Bronchial epithelial cell (primary cell): ENCODE results near the gene UNC5B. TPM values are rescaled to one million over a fixed set of nuclear protein-coding genes. Genes with fewer than 3 reads are reported as not detected.
"Not testable (repeated sequence)": the region's sequence is repeated elsewhere in the genome, so short reads cannot be mapped to it uniquely, and the experiment has no call there.

Source experiments
- DNase-seq: peaks from one replicate; pipeline ENCODE4 v3.0.0-alpha.2; 2010; ENCODE audit warnings: low read depth
- FAIRE-seq: peaks from 2 replicates; lab custom pipeline; 2011; peaks lifted over from hg19 to GRCh38; lab: Jason Lieb, UNC
- H3K27me3 ChIP-seq: 2 replicates; pipeline ENCODE4 v1.5.1; 2011; ENCODE audit warnings: low read length; ENCODE audit not compliant: control insufficient read depth, insufficient read depth
- H3K36me3 ChIP-seq: 2 replicates; pipeline ENCODE4 v1.5.1; 2011; ENCODE audit warnings: low read length; ENCODE audit not compliant: control insufficient read depth, insufficient read depth
- H3K4me3 ChIP-seq: 2 replicates; pipeline ENCODE4 v1.5.1; 2011; ENCODE audit warnings: mild to moderate bottlenecking, low read depth, low read length, control low read depth
- CTCF ChIP-seq: IDR thresholded peaks from 2 replicates; pipeline ENCODE4 v1.5.1; 2011; ENCODE audit warnings: mild to moderate bottlenecking, moderate library complexity, low read length, control low read depth, inconsistent platforms; ENCODE audit not compliant: insufficient read depth, severe bottlenecking
- total RNA-seq: library from RNA; depleted of rRNA; stranded (reverse); fragments of >200 nt; gene quantifications from 2 replicates; pipeline ENCODE4 v1.2.1, GENCODE V29; 2014

The UNC5B gene
- total RNA-seq, 1 donor from 2014 or later = 36.6 TPM

- no peak for TF ChIP-seq CTCF
- FAIRE-seq = no peak
- H3K36me3 ChIP-seq = peaks cover 3% of the 10 kb centered on the region
- no peak overlapping the region for H3K4me3 ChIP-seq
- no peaks in the 10 kb centered on the region for H3K27me3 ChIP-seq
- peak; percentile 18 for DNase-seq
These were observed 57.2 kb downstream of the UNC5B start for GRCh38 chr10:71269301-71270288.

- TF ChIP-seq CTCF = peak; percentile 78
- Histone ChIP-seq H3K4me3 (no peak overlapping the region), H3K27me3 (no peaks in the 10 kb centered on the region), H3K36me3 (peaks cover 3% of the 10 kb centered on the region)
- peak; percentile 60 for DNase-seq
- no peak for FAIRE-seq
These were observed 58.2 kb downstream of the UNC5B start for GRCh38 chr10:71270301-71271220.

GRCh38 chr10:71271662-71272055, 59.3 kb downstream of the UNC5B start:
- FAIRE-seq (no peak), DNase-seq (no peak)
- Histone ChIP-seq H3K36me3 (peaks cover 3% of the 10 kb centered on the region), H3K4me3 (no peak overlapping the region), H3K27me3 (no peaks in the 10 kb centered on the region)
- TF ChIP-seq CTCF = no peak

GRCh38 chr10:71272056-71272771, 59.8 kb downstream of the UNC5B start:
- Histone ChIP-seq H3K36me3 (peaks cover 3% of the 10 kb centered on the region), H3K4me3 (no peak overlapping the region), H3K27me3 (no peaks in the 10 kb centered on the region)
- FAIRE-seq = peak; percentile 43
- DNase-seq = peak; percentile 56
- no peak for TF ChIP-seq CTCF

GRCh38 chr10:71272974-71273373, 60.6 kb downstream of the UNC5B start:
- not testable (repeated sequence) for DNase-seq, H3K4me3 ChIP-seq, H3K27me3 ChIP-seq, FAIRE-seq, H3K36me3 ChIP-seq
